HG02852 (cell line): ENCODE measurements around the gene ANKRD13B.
A peak's percentile ranks its signal among the peaks of the same experiment; 100 is the strongest.

Experiments used
- ATAC-seq: cut with Tn5 transposase; IDR thresholded peaks from one replicate; pipeline ENCODE4 v1.9.1; 2021; ENCODE audit warnings: mild to moderate bottlenecking, moderate library complexity; ENCODE audit not compliant: unreplicated experiment

The ANKRD13B gene

GRCh38 chr17:29616300-29617048 is 23.5 kb downstream of the ANKRD13B start:
- ATAC-seq = no peak

- no peak for ATAC-seq
Measured at GRCh38 chr17:29617125-29617480, 24.2 kb downstream of the ANKRD13B start.

- peak; percentile 27 for ATAC-seq
Measured at GRCh38 chr17:29617481-29618271, 24.7 kb downstream of the ANKRD13B start.

- no peak for ATAC-seq
Measured at GRCh38 chr17:29618272-29619065, 25.5 kb downstream of the ANKRD13B start.

GRCh38 chr17:29619251-29619650 is 26.3 kb downstream of the ANKRD13B start:
- ATAC-seq = no peak

- no peak for ATAC-seq
Measured at GRCh38 chr17:29620271-29620670, 27.3 kb downstream of the ANKRD13B start.

- ATAC-seq = no peak
Measured at GRCh38 chr17:29620779-29621500, 28.0 kb downstream of the ANKRD13B start.

- no peak for ATAC-seq
Measured at GRCh38 chr17:29621751-29622194, 28.8 kb downstream of the ANKRD13B start.

GRCh38 chr17:29622337-29623282 is 29.7 kb downstream of the ANKRD13B start, which contains the start of gene CORO6:
CORO6 (minus strand) TSS chr17:29622912; CDS start chr17:29621421, 1,491 bp downstream.
- peak; percentile 61 for ATAC-seq

GRCh38 chr17:29623283-29623647 is 30.3 kb downstream of the ANKRD13B start:
- ATAC-seq = no peak

GRCh38 chr17:29624586-29624985 is 31.7 kb downstream of the ANKRD13B start:
- ATAC-seq = no peak

- ATAC-seq = no peak
Measured at GRCh38 chr17:29625037-29625750, 32.3 kb downstream of the ANKRD13B start.

- ATAC-seq = no peak
Measured at GRCh38 chr17:29627951-29628350, 35.0 kb downstream of the ANKRD13B start.

- ATAC-seq = no peak
Measured at GRCh38 chr17:29628644-29629043, 35.7 kb downstream of the ANKRD13B start.

GRCh38 chr17:29629839-29630238 is 36.9 kb downstream of the ANKRD13B start:
- no peak for ATAC-seq

- ATAC-seq = no peak
Measured at GRCh38 chr17:29630630-29631193, 37.8 kb downstream of the ANKRD13B start.

GRCh38 chr17:29633886-29634285 is 41.0 kb downstream of the ANKRD13B start:
- no peak for ATAC-seq

GRCh38 chr17:29640413-29640812 is 47.5 kb downstream of the ANKRD13B start:
- ATAC-seq = no peak
